Thoracic aorta (tissue), 2 donors: Measurements from ENCODE around the gene TM7SF3. TPM values are rescaled to one million over a fixed set of nuclear protein-coding genes. Genes with fewer than 3 reads are reported as not detected.

ENCODE experiments used
- ATAC-seq: fragments of 150-250 bp; one replicate; pipeline ENCODE4 v1.8.0; 2017; ENCODE audit warnings: low read depth; ENCODE audit not compliant: insufficient number of reproducible peaks, low FRiP score
- DNase-seq: peaks from one replicate; pipeline ENCODE4 v3.0.0-alpha.2; 2020; ENCODE audit warnings: low spot score
- H3K27ac ChIP-seq, 2 donors: fragments of 200-600 bp; sonication (generic); 1 replicate in 1 of 2; 2 replicates in 1 of 2; pipeline ENCODE4 v1.5.1; 2016; ENCODE audit warnings: mild to moderate bottlenecking in 2 of 2, moderate library complexity in 2 of 2
- H3K27me3 ChIP-seq: fragments of 200-600 bp; sonication (generic); replicated peaks from 2 replicates; pipeline ENCODE4 v1.6.0; 2016; ENCODE audit warnings: mild to moderate bottlenecking; ENCODE audit not compliant: insufficient read depth
- H3K36me3 ChIP-seq: fragments of 200-600 bp; sonication (generic); one replicate; pipeline ENCODE4 v1.5.1; 2016
- H3K4me1 ChIP-seq, 2 donors: fragments of 200-600 bp; sonication (generic); 1 replicate in 1 of 2; 2 replicates in 1 of 2; pipeline versions ENCODE4 v1.5.1 to v1.6.0; 2016; ENCODE audit warnings: low read depth in 2 of 2, mild to moderate bottlenecking in 1 of 2; ENCODE audit not compliant: control insufficient read depth in 1 of 2
- H3K4me3 ChIP-seq: fragments of 200-600 bp; sonication (generic); 2 replicates; pipeline ENCODE4 v1.5.1; 2016; ENCODE audit warnings: mild to moderate bottlenecking
- H3K9me3 ChIP-seq: fragments of 200-600 bp; sonication (generic); 2 replicates; pipeline ENCODE4 v1.5.1; 2016
- total RNA-seq, 2 donors: library from RNA; depleted of rRNA; stranded (reverse); fragments of >200 nt; gene quantifications; one replicate each; pipeline versions ENCODE4 v1.1.0 to v1.2.3, GENCODE V29; 2016
- TF ChIP-seq, protein P1 (sequence below): fragments of 200-600 bp; sonication (generic); IDR thresholded peaks from one replicate; pipeline ENCODE4 v1.5.1; 2019; ENCODE audit warnings: antibody characterized with exemption

TM7SF3 gene
- total RNA-seq, 2 donors from 2014 or later: 112 to 128 TPM

DNA sequence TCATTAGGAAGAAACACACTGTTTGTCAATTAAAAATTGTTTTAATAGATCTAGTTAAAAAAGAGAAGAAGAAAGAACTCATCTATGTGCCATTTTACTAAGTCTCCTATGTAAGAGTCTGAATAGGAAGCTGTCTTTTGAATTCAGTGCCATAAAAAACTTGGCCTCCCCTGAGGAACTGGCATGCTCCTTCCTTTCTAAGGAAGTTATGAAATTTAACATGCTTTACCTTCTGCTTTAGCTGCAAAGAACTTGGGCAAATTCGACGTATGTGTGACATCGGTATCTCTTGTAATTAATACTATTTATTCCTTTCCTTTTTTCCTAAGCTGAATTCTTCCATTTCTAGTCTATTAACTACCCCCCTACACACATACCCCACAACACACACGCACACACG lies 12.5 kb downstream of the TM7SF3 start:
- Histone ChIP-seq H3K4me3 (no peak overlapping the region), H3K27ac (no peak overlapping the region), H3K36me3 (no peaks in the 10 kb centered on the region), H3K27me3 (no peaks in the 10 kb centered on the region), H3K4me1 (peaks cover 22 to 39% of the 10 kb centered on the region in 2 donors), H3K9me3 (no peaks in the 10 kb centered on the region)
- DNase-seq (no peak), ATAC-seq (no peak)
- TF ChIP-seq, protein P1, sequence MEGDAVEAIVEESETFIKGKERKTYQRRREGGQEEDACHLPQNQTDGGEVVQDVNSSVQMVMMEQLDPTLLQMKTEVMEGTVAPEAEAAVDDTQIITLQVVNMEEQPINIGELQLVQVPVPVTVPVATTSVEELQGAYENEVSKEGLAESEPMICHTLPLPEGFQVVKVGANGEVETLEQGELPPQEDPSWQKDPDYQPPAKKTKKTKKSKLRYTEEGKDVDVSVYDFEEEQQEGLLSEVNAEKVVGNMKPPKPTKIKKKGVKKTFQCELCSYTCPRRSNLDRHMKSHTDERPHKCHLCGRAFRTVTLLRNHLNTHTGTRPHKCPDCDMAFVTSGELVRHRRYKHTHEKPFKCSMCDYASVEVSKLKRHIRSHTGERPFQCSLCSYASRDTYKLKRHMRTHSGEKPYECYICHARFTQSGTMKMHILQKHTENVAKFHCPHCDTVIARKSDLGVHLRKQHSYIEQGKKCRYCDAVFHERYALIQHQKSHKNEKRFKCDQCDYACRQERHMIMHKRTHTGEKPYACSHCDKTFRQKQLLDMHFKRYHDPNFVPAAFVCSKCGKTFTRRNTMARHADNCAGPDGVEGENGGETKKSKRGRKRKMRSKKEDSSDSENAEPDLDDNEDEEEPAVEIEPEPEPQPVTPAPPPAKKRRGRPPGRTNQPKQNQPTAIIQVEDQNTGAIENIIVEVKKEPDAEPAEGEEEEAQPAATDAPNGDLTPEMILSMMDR: no peak

DNA sequence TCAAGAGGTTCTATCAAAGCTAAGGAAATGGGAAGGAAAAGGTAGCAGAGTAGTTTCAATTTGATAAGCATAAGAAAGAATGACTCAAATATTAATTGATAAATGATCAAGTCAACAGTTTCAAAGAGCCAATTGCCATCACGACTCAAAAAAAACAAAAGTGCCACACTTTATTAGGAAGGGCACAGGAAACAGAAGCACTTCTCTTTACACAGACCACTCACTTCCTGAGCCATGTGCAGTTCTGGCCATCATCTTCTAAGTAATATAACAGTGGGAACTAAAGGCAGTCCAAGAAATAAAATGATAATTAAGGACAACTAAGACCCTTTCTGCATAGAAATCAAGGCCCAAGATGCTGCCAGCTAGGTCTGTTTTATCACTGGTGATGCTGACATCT lies 13.2 kb downstream of the TM7SF3 start:
- no peak for ATAC-seq
- Histone ChIP-seq H3K27ac (no peak overlapping the region), H3K4me3 (no peak overlapping the region), H3K36me3 (no peaks in the 10 kb centered on the region), H3K4me1 (peaks cover 18 to 32% of the 10 kb centered on the region in 2 donors), H3K9me3 (no peaks in the 10 kb centered on the region), H3K27me3 (no peaks in the 10 kb centered on the region)
- DNase-seq: no peak
- TF ChIP-seq, protein P1: no peak

DNA sequence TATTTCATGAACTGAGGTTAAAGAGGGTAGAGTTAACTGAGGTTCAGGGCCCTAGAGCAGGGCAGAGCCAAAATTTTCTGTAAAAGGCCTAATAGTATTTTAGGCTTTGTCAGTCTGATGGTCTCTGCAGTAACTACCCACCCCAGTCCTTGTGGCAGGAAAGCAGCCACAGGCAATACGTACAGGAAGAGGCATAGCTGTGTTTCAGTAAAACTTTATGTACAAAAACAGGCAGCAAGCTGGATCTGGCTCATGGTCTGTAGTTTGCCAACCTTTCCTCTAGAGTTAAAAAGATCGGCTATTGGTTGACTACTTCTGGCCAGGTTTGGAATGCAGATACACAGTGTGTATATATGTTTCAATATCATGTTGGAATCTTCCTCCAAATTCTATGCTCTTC lies 17.2 kb downstream of the TM7SF3 start:
- TF ChIP-seq, protein P1: no peak
- Histone ChIP-seq H3K4me1 (peaks cover 0 to 8% of the 10 kb centered on the region in 2 donors), H3K9me3 (no peaks in the 10 kb centered on the region), H3K36me3 (peaks cover 11% of the 10 kb centered on the region), H3K4me3 (no peak overlapping the region), H3K27ac (no peak overlapping the region), H3K27me3 (no peaks in the 10 kb centered on the region)
- ATAC-seq (no peak), DNase-seq (no peak)

DNA sequence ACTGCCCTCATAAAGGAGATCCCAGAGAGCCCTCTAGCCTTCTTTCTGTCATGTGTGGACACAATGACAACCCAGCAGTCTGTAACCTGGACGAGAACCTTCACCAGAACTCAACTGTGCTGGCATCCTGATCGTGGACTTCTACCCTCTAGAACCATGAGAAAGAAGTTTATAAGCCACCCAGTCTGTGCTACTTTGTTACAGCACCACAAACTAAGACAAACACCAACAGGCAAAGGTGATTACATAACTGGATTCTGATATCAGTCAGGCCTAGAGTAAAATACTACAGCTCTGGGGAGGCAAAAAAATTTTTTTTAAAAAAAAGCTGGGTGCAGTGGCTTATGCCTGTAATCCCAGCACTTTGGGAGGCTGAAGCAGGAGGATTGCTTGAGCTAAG lies 18.5 kb downstream of the TM7SF3 start:
- TF ChIP-seq, protein P1: no peak
- Histone ChIP-seq H3K36me3 (peaks cover 11% of the 10 kb centered on the region), H3K9me3 (no peaks in the 10 kb centered on the region), H3K27me3 (no peaks in the 10 kb centered on the region), H3K27ac (no peak overlapping the region), H3K4me3 (no peak overlapping the region), H3K4me1 (no peaks in the 10 kb centered on the region)
- DNase-seq (no peak), ATAC-seq (no peak)

DNA sequence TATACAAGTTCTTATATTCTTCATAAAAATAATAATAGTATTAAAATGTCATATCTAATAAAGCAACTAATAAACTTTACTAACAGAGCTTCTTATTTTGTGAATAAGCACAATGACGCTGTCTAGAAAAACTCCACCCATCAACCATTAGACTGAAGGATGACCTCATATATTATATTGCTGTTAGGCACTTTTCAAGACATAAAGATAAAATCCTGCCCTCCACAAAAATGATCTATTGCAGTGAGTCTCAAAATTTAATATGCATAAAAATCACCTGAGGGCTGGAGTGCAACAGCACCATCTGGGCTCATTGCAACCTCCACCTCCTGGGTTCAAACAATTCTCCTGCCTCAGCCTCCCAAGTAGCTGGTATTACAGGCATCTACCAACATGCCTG lies 20.1 kb downstream of the TM7SF3 start:
- TF ChIP-seq, protein P1: no peak
- no peak for ATAC-seq
- no peak overlapping the region for H3K4me3 ChIP-seq

More for the DNA sequence above, 20.1 kb downstream of the TM7SF3 start:
- Histone ChIP-seq H3K27ac (no peak overlapping the region), H3K27me3 (no peaks in the 10 kb centered on the region), H3K9me3 (no peaks in the 10 kb centered on the region), H3K36me3 (peaks cover 11% of the 10 kb centered on the region), H3K4me1 (no peaks in the 10 kb centered on the region)
- DNase-seq: no peak
